Neural progenitor cell (in vitro differentiated cells): Measurements from ENCODE around the gene ERICH6B. TPM values are rescaled to one million over a fixed set of nuclear protein-coding genes. Genes with fewer than 3 reads are reported as not detected.

ENCODE experiments used
- DNase-seq: peaks from one replicate; pipeline ENCODE4 v3.0.0-alpha.2; 2016; ENCODE audit warnings: low spot score
- H2AFZ ChIP-seq: fragments of 200-600 bp; sonication (generic); replicated peaks from 2 replicates; pipeline ENCODE4 v1.6.1; 2016; ENCODE audit warnings: antibody characterized with exemption
- H3F3A ChIP-seq: fragments of 200-600 bp; sonication (generic); 2 replicates; pipeline ENCODE4 v1.6.1; 2016; ENCODE audit warnings: antibody characterized with exemption, low read depth
- H3K27ac ChIP-seq: fragments of 200-600 bp; sonication (generic); 2 replicates; pipeline ENCODE4 v1.5.1; 2016; ENCODE audit warnings: mild to moderate bottlenecking
- H3K27me3 ChIP-seq: fragments of 200-600 bp; sonication (generic); 2 replicates; pipeline ENCODE4 v1.6.1; 2016; ENCODE audit warnings: mild to moderate bottlenecking, moderate library complexity
- H3K36me3 ChIP-seq: fragments of 200-600 bp; sonication (generic); 2 replicates; pipeline ENCODE4 v1.5.1; 2016
- H3K4me1 ChIP-seq: fragments of 200-600 bp; sonication (generic); 2 replicates; pipeline ENCODE4 v1.6.1; 2016; ENCODE audit warnings: mixed run types
- H3K4me2 ChIP-seq: fragments of 200-600 bp; sonication (generic); 2 replicates; pipeline ENCODE4 v1.6.1; 2016
- H3K4me3 ChIP-seq: fragments of 200-600 bp; sonication (generic); 2 replicates; pipeline ENCODE4 v1.5.1; 2016
- H3K79me2 ChIP-seq: fragments of 200-600 bp; sonication (generic); 2 replicates; pipeline ENCODE4 v1.6.1; 2016; ENCODE audit warnings: low read depth
- H3K9ac ChIP-seq: fragments of 200-600 bp; sonication (generic); 2 replicates; pipeline ENCODE4 v1.6.1; 2016
- H3K9me3 ChIP-seq: fragments of 200-600 bp; sonication (generic); 2 replicates; pipeline ENCODE4 v1.5.1; 2016; ENCODE audit warnings: low read depth
- H4K20me1 ChIP-seq: fragments of 200-600 bp; sonication (generic); 2 replicates; pipeline ENCODE4 v1.6.1; 2016; ENCODE audit warnings: low read depth
- H3K27ac Mint-ChIP-seq: 3 replicates; pipeline ENCODE4 v1.8.0; 2021; ENCODE audit warnings: mixed read lengths
- H3K27me3 Mint-ChIP-seq: 2 replicates; pipeline ENCODE4 v1.8.0; 2022; ENCODE audit warnings: low read depth, mild to moderate bottlenecking, inconsistent platforms, moderate library complexity, mixed read lengths; ENCODE audit not compliant: insufficient read depth
- H3K36me3 Mint-ChIP-seq: 3 replicates; pipeline ENCODE4 v1.8.0; 2021; ENCODE audit warnings: mixed read lengths
- H3K4me1 Mint-ChIP-seq: 3 replicates; pipeline ENCODE4 v1.8.0; 2021; ENCODE audit warnings: mixed read lengths
- H3K4me3 Mint-ChIP-seq: 3 replicates; pipeline ENCODE4 v1.8.0; 2021; ENCODE audit warnings: mild to moderate bottlenecking, moderate library complexity, mixed read lengths
- H3K9me3 Mint-ChIP-seq: 3 replicates; pipeline ENCODE4 v1.8.0; 2020; ENCODE audit warnings: mixed read lengths
- EZH2 ChIP-seq: fragments of 200-600 bp; sonication (generic); IDR thresholded peaks from 2 replicates; pipeline ENCODE4 v1.6.1; 2017; ENCODE audit warnings: antibody characterized with exemption, mild to moderate bottlenecking, moderate library complexity
- EZH2phosphoT487 ChIP-seq: fragments of 200-600 bp; sonication (generic); IDR thresholded peaks from 2 replicates; pipeline ENCODE4 v1.6.1; 2017; ENCODE audit warnings: antibody characterized with exemption
- total RNA-seq: library from RNA; depleted of rRNA; stranded (reverse); fragments of >200 nt; gene quantifications from 2 replicates; pipeline ENCODE4 v1.2.3, GENCODE V29; 2015; ENCODE audit warnings: low replicate concordance
- TF ChIP-seq, protein P1 (sequence below): fragments of 200-600 bp; sonication (generic); IDR thresholded peaks from 2 replicates; pipeline ENCODE4 v1.5.1; 2017; ENCODE audit warnings: antibody characterized with exemption, mild to moderate bottlenecking

Gene ERICH6B
- total RNA-seq, 1 donor from 2014 or later: not detected

DNA sequence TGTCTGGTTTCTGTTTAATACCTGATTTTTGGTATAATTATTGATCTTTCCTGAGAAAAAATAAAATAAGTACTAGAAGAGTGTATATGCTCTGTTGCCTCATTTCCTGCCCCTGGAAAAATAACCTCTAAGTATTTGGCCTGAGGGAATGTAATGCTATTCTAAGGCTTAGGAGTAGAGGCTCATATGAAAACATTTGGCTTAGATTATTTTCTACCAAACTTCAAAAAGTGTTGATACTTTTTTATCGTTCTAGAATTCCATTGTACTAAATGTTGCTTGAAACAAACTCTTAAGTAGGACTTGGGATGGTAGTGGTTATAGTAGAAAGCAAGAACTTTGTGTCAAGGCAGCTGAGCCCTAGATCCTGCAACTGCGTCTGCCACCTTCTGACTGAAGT, 93.0 kb downstream of the ERICH6B start:
- Mint-ChIP-seq H3K27me3 (no peaks in the 10 kb centered on the region), H3K4me1 (no peaks in the 10 kb centered on the region), H3K9me3 (no peaks in the 10 kb centered on the region), H3K27ac (no peak overlapping the region), H3K4me3 (no peak overlapping the region), H3K36me3 (peaks cover 36% of the 10 kb centered on the region)
- Histone ChIP-seq H4K20me1 (no peaks in the 10 kb centered on the region), H2AFZ (no peak overlapping the region), H3K9ac (no peak overlapping the region), H3F3A (peaks cover 5% of the 10 kb centered on the region), H3K4me3 (no peak overlapping the region), H3K79me2 (no peaks in the 10 kb centered on the region), H3K9me3 (no peaks in the 10 kb centered on the region), H3K27me3 (no peaks in the 10 kb centered on the region), H3K27ac (no peak overlapping the region), H3K4me2 (no peak overlapping the region), H3K4me1 (peaks cover 12% of the 10 kb centered on the region), H3K36me3 (no peaks in the 10 kb centered on the region)
- no peak for DNase-seq
- TF ChIP-seq EZH2: no peak
- TF ChIP-seq, protein P1, sequence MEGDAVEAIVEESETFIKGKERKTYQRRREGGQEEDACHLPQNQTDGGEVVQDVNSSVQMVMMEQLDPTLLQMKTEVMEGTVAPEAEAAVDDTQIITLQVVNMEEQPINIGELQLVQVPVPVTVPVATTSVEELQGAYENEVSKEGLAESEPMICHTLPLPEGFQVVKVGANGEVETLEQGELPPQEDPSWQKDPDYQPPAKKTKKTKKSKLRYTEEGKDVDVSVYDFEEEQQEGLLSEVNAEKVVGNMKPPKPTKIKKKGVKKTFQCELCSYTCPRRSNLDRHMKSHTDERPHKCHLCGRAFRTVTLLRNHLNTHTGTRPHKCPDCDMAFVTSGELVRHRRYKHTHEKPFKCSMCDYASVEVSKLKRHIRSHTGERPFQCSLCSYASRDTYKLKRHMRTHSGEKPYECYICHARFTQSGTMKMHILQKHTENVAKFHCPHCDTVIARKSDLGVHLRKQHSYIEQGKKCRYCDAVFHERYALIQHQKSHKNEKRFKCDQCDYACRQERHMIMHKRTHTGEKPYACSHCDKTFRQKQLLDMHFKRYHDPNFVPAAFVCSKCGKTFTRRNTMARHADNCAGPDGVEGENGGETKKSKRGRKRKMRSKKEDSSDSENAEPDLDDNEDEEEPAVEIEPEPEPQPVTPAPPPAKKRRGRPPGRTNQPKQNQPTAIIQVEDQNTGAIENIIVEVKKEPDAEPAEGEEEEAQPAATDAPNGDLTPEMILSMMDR: no peak
- TF ChIP-seq EZH2phosphoT487: no peak

DNA sequence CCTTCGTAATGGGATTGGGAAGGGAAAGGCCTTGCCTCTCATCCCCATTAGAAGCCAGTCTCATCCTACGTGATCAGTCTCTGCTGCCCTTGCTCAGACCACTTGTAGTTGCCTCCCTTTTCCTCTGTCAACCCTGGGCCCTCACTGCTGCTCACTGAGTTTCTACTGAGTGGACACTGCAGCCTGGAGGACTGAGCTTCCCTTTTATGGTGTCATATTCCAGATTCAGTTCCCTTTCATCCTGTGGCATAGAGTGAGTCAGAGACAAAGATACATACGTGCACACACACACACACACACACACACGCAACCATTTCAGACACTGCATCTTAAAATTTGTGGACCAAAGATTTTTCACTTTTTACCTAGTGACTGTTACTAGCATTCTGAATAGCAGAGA, 94.2 kb downstream of the ERICH6B start:
- no peaks in the 10 kb centered on the region for H3K79me2 ChIP-seq
- H3K27me3 Mint-ChIP-seq: no peaks in the 10 kb centered on the region
- H3K27me3 ChIP-seq: no peaks in the 10 kb centered on the region
- peaks cover 1% of the 10 kb centered on the region for H3K4me1 ChIP-seq
- H3K9me3 Mint-ChIP-seq: no peaks in the 10 kb centered on the region
- H3K4me3 Mint-ChIP-seq: no peak overlapping the region
- H3K4me2 ChIP-seq: no peak overlapping the region
- H3F3A ChIP-seq: no peaks in the 10 kb centered on the region
- H3K4me1 Mint-ChIP-seq: no peaks in the 10 kb centered on the region
- no peak for DNase-seq
- TF ChIP-seq, protein P1: no peak
- no peak for TF ChIP-seq EZH2
- no peak for TF ChIP-seq EZH2phosphoT487
- H4K20me1 ChIP-seq: no peaks in the 10 kb centered on the region
- no peak overlapping the region for H2AFZ ChIP-seq
- peaks cover 37% of the 10 kb centered on the region for H3K36me3 Mint-ChIP-seq
- no peak overlapping the region for H3K4me3 ChIP-seq
- H3K27ac Mint-ChIP-seq: peak overlapping the region; percentile 35
- H3K9ac ChIP-seq: no peak overlapping the region
- no peaks in the 10 kb centered on the region for H3K9me3 ChIP-seq
- no peak overlapping the region for H3K27ac ChIP-seq
- H3K36me3 ChIP-seq: no peaks in the 10 kb centered on the region

DNA sequence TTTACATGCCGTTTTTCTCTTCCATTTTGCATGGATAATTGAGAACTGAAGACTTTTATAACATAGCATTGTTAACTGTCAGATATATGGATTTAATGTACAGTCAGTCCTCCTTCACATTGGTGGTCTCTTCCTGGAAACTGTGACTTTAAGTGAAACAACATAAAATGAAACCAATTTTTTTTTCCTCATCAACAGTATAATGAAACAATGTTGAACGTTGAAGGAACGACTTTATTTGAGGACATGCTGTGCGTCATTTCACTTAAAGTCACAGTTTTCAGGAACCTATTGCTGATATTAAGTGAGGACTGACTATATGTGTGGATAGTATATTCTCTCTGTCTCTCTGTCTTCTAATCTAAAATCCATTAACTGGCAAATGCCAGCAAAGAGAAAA, 96.0 kb downstream of the ERICH6B start:
- H3K36me3 Mint-ChIP-seq: peaks cover 35% of the 10 kb centered on the region
- no peak overlapping the region for H3K9ac ChIP-seq

More for the DNA sequence above, 96.0 kb downstream of the ERICH6B start:
- no peaks in the 10 kb centered on the region for H3K4me1 ChIP-seq
- H3K4me2 ChIP-seq: no peak overlapping the region
- no peaks in the 10 kb centered on the region for H3F3A ChIP-seq
- H3K4me1 Mint-ChIP-seq: no peaks in the 10 kb centered on the region
- no peak overlapping the region for H2AFZ ChIP-seq
- no peaks in the 10 kb centered on the region for H3K27me3 Mint-ChIP-seq
- TF ChIP-seq, protein P1: no peak
- TF ChIP-seq EZH2 (no peak), EZH2phosphoT487 (no peak)
- no peak overlapping the region for H3K4me3 Mint-ChIP-seq
- peaks cover 11% of the 10 kb centered on the region for H3K36me3 ChIP-seq
- no peak overlapping the region for H3K4me3 ChIP-seq
- H3K27ac ChIP-seq: no peak overlapping the region
- no peak overlapping the region for H3K27ac Mint-ChIP-seq
- no peaks in the 10 kb centered on the region for H3K79me2 ChIP-seq
- H4K20me1 ChIP-seq: no peaks in the 10 kb centered on the region
- H3K9me3 ChIP-seq: no peaks in the 10 kb centered on the region
- DNase-seq: no peak
- H3K9me3 Mint-ChIP-seq: no peaks in the 10 kb centered on the region
- no peaks in the 10 kb centered on the region for H3K27me3 ChIP-seq
